NCI-H2196 (cell line): ENCODE data around the gene STK11IP.

Experiments used
- DNase-seq: peaks from one replicate; lab custom pipeline; 2025; ENCODE audit not compliant: unreplicated experiment; lab: John Stamatoyannopoulos, UW

STK11IP gene

GRCh38 chr2:219597552-219598307 lies at the start of gene STK11IP:
TSS of gene STK11IP (plus strand) at chr2:219597857. CDS start at chr2:219598120, 263 bp downstream.
- peak; percentile 96 for DNase-seq

GRCh38 chr2:219548990-219549389 lies 48.7 kb upstream of the STK11IP start:
- DNase-seq = no peak

GRCh38 chr2:219549619-219550018 lies 48.0 kb upstream of the STK11IP start:
- DNase-seq = no peak

- peak; percentile 69 for DNase-seq
Measured at GRCh38 chr2:219551441-219552381, 45.9 kb upstream of the STK11IP start.

GRCh38 chr2:219552382-219553167 lies 45.1 kb upstream of the STK11IP start:
- DNase-seq = peak; percentile 86

- no peak for DNase-seq
Measured at GRCh38 chr2:219553168-219553417, 44.6 kb upstream of the STK11IP start.

- no peak for DNase-seq
Measured at GRCh38 chr2:219553463-219553963, 44.1 kb upstream of the STK11IP start.

GRCh38 chr2:219554350-219554749 lies 43.3 kb upstream of the STK11IP start:
- no peak for DNase-seq

- no peak for DNase-seq
Measured at GRCh38 chr2:219555956-219556355, 41.7 kb upstream of the STK11IP start.

GRCh38 chr2:219556413-219556812 lies 41.2 kb upstream of the STK11IP start:
- no peak for DNase-seq

GRCh38 chr2:219557320-219557719 lies 40.3 kb upstream of the STK11IP start:
- DNase-seq = no peak

- DNase-seq = no peak
Measured at GRCh38 chr2:219557791-219558785, 39.6 kb upstream of the STK11IP start.

- DNase-seq = no peak
Measured at GRCh38 chr2:219559156-219559915, 38.3 kb upstream of the STK11IP start.

- DNase-seq = no peak
Measured at GRCh38 chr2:219560037-219560892, 37.4 kb upstream of the STK11IP start.

GRCh38 chr2:219560893-219561178 lies 36.8 kb upstream of the STK11IP start:
- DNase-seq = no peak

- DNase-seq = no peak
Measured at GRCh38 chr2:219561179-219562048, 36.2 kb upstream of the STK11IP start.
